Fibroblast of the aortic adventitia (primary cell): ENCODE measurements around the gene WWC1. TPM values are rescaled to one million over a fixed set of nuclear protein-coding genes. Genes with fewer than 3 reads are reported as not detected.
A peak's percentile ranks its signal among the peaks of the same experiment; 100 is the strongest.

Experiments used
- DNase-seq: peaks from one replicate; pipeline ENCODE4 v3.0.0-alpha.2; 2010; ENCODE audit warnings: low read depth
- H3K4me3 ChIP-seq: 2 replicates; pipeline ENCODE4 v1.5.1; 2011; ENCODE audit warnings: low read depth, mild to moderate bottlenecking, control low read depth, low read length, moderate library complexity
- CTCF ChIP-seq: IDR thresholded peaks from 2 replicates; pipeline ENCODE4 v1.5.1; 2011; ENCODE audit warnings: mild to moderate bottlenecking, low read length, control low read depth, inconsistent platforms; ENCODE audit not compliant: insufficient read depth
- total RNA-seq: library from RNA; depleted of rRNA; stranded (reverse); fragments of >200 nt; gene quantifications from 2 replicates; pipeline ENCODE4 v1.2.3, GENCODE V29; 2012; ENCODE audit warnings: low replicate concordance

The WWC1 gene
- total RNA-seq, 1 donor, result 0.45 TPM

- DNase-seq, result no peak
- TF ChIP-seq CTCF, result no peak
- H3K4me3 ChIP-seq, result no peak overlapping the region
These were observed 1.6 kb downstream of the WWC1 start for GRCh38 chr5:168292786-168293696.

DNA sequence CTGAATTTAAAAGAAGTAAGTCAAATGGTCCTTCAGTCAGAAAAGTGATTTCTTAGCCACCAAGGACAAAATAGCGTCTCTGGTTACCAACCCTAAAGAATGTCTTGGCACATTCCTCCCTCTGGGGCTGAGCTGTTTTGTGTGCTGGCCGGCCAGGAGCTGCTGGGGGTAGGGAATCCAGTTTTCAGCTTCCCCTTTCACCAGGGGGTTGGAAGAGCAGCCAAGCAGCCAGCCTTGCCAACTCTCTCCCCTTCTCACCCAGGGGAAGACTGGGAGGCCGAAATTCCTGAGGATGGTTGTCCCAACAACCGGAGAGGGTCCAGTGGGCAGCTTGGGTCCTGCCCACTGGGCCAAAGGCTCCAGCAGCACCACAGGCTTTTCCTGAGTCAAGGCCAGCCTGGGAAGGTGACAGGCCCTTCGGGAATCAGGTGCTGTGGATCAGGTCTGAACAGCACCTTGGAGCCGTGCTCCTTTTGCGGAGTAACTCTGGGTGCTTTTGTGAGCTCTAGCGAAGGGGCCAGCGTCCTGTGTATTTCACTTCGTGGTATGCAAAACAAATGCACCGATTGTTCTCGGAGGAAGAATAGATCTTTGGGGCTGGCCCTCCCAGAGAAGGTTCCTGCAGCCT lies 4.2 kb downstream of the WWC1 start:
- TF ChIP-seq CTCF, result peak; percentile 67

DNA sequence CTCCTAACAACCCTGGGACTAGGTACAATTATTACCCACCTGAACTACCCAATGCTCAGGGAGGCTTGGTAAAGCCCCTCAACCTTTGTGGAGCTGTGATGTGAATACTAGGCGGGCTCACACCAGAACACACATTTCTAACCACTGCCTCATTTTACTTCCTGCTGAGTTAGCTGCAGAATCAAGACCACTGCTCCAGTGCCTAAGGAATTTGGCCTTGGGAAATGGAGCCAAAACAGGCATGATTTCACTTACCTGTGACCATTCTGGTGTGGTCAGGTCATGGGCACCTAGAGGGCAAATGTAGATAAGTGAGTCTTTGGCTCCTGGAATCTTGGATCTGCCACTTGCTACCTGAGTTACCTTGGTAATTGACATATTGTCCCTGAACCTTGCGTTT lies 5.2 kb downstream of the WWC1 start:
- no peak for DNase-seq
- no peak overlapping the region for H3K4me3 ChIP-seq
- no peak for TF ChIP-seq CTCF

More for the DNA sequence above, 4.2 kb downstream of the WWC1 start:
- DNase-seq, result peak; percentile 63
- H3K4me3 ChIP-seq, result no peak overlapping the region

DNA sequence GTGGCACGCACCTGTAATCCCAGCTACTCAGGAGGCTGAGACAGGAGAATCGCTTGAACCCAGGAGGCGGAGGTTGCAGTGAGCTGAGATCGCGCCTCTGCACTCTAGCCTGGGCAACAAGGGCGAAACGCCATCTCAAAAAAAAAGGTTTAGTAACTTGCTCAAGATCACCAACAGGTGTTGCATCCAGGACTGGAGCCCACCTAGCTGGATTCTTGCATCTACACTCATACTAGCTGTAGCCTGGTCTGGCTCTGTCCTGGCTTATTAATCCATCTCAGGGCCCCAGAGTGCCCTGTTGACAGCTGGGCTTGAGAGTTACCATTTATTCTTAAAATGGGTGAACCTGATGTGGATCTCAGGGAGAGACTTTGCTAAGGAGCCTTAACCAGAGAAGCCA lies 7.5 kb downstream of the WWC1 start:
- H3K4me3 ChIP-seq, result no peak overlapping the region
- no peak for DNase-seq
- TF ChIP-seq CTCF, result no peak

- no peak overlapping the region for H3K4me3 ChIP-seq
- TF ChIP-seq CTCF, result no peak
These were observed 7.9 kb downstream of the WWC1 start for GRCh38 chr5:168299372-168299771.

DNA sequence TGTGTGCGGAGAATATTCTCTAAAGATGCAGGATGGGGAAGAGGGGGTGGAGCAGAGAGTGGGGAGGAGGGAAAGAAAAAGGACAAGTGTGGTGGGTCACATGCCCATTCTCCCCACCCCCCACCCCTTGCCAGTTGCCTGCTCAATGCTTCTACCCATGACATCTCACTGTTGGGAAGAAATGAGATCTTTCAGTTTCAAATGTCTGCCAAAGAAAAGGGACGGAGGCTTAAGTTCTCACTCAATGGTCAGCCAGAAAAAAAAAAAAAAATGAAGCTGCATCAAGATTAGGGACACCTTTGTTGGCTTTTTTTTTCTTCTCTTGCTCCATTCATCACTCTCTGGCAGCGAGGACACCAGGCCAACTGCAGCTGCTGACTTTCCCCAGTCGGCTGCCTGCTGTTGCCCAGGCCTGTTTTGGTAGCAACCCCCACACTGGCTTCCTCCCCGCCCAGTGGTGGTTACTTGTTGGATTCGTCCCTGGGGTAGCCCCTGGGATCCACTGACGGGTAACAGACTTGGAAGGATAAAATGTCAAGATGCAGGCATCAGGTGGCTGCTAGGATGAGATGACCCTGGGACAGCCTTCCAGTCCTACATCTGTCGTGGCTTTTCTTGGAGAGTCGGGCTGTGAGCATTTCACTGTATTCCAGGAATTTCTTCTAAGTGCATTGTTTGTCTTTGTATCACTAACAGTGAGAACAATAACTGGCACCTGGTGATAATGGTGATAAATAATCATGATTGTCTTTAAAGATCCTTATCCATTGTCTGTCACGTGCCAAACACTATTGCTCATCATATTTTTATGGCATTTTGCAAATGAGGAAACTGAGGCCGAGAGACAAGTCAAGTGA lies 9.1 kb downstream of the WWC1 start:
- H3K4me3 ChIP-seq, result no peak overlapping the region
- no peak for DNase-seq
- no peak for TF ChIP-seq CTCF

More at GRCh38 chr5:168299372-168299771, 7.9 kb downstream of the WWC1 start:
- DNase-seq, result no peak
